Measurements from ENCODE around the gene HIRIP3. TPM values are rescaled to one million over a fixed set of nuclear protein-coding genes. Genes with fewer than 3 reads are reported as not detected.

HIRIP3 gene
- total and polyA plus RNA-seq, 2 of the 13 experiments (the other 11 are each of a cell fraction or from before 2014, with no cell fraction given) = 12.6 to 17.2 TPM

DNA sequence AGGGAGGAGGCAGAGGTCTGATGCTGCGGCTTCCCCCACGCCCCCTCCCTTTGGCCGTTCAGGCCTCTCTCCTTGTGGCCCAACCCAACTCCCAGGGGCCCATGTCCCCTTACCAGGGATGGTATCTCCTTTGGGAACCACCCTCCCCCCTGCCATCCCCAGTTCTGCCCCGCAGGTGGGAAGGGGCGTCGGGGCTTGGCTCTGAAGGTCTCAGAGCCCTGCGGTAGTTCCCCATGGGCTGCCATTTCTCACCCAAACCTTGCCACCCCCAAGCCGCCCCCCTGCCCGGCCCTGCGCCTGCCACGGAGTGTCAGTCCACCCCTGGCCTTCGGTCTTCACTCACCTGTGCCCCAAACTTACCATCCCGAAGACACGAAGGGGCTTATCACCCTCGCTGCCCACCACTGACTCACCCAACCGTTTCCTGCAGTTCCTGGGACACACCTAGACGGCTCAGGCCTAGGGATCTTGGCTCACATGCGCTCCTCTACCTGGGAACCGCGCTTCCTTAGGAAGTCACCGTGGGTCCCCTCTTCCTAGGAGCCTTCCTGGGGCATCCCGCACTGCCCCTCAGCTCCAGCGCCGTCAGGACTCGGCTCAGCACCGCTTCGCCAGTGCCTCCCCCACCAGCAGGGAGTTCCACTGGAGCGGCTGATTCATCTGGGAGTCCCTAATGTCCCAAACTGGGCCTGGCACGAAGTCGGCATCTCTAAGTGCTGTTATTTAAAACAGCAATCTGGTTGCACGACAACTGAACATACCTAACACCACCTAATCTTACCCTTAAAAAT is 16.5 kb upstream of the HIRIP3 start (continued):
- TF ChIP-seq, protein P1, sequence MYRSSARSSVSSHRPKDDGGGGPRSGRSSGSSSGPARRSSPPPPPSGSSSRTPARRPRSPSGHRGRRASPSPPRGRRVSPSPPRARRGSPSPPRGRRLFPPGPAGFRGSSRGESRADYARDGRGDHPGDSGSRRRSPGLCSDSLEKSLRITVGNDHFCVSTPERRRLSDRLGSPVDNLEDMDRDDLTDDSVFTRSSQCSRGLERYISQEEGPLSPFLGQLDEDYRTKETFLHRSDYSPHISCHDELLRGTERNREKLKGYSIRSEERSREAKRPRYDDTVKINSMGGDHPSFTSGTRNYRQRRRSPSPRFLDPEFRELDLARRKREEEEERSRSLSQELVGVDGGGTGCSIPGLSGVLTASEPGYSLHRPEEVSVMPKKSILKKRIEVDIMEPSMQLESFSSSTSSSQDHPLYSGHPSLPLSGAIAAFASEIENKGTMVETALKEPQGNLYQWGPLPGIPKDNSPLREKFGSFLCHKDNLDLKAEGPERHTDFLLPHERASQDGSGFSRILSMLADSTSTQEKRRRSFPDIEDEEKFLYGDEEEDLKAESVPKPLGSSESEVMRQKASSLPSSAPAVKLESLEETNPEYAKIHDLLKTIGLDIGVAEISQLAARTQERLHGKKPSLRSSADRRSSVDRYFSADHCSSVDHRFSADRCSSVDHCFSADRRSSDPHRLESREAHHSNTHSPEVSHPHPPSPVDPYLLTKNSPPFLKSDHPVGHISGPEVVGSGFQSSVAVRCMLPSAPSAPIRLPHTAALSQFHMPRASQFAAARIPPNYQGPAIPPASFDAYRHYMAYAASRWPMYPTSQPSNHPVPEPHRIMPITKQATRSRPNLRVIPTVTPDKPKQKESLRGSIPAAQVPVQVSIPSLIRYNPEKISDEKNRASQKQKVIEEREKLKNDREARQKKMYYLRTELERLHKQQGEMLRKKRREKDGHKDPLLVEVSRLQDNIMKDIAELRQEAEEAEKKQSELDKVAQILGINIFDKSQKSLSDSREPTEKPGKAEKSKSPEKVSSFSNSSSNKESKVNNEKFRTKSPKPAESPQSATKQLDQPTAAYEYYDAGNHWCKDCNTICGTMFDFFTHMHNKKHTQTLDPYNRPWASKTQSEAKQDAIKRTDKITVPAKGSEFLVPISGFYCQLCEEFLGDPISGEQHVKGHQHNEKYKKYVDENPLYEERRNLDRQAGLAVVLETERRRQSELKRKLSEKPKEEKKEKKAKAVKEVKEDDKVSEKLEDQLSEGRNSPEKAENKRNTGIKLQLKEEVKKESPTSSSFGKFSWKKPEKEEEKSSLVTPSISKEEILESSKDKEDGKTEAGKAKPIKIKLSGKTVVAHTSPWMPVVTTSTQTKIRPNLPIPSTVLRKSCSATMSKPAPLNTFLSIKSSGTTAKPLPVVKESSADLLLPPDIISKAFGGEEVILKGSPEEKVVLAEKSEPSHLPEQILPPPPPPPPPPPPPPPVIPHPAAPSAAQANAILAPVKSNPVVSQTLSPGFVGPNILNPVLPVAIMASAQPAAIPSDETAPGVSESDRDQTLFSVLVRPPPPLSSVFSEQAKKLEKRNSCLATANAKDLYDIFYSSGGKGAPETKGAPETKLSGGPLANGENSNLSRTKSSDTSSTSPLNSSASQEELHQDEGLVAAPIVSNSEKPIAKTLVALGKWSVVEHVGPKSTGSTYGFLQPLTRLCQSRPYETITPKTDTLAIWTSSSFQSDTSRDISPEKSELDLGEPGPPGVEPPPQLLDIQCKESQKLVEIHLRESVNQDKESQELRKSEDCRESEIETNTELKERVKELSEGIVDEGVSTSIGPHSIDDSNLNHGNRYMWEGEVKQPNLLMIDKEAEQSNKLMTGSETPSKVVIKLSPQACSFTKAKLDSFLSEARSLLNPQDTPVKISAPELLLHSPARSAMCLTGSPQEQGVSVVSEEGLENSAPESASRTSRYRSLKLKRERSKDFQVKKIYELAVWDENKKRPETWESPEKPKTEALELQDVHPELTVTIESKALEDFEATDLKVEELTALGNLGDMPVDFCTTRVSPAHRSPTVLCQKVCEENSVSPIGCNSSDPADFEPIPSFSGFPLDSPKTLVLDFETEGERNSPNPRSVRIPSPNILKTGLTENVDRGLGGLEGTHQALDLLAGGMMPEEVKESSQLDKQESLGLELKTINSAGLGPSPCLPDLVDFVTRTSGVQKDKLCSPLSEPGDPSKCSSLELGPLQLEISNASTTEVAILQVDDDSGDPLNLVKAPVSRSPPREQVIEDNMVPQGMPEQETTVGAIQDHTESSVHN (CRISPR knock-in tag; IDR thresholded peaks at IDR 0.05) = no peak
- TF ChIP-seq ATF7-NPFF (CRISPR knock-in tag; IDR thresholded peaks at IDR 0.05; ENCODE audit: low read depth) (no peak), ATF7 (IDR thresholded peaks at IDR 0.05) (no peak), ATF7 (CRISPR knock-in tag; IDR thresholded peaks at IDR 0.05) (no peak)

Measured in HepG2 (cell line).